Neural cell (in vitro differentiated cells): ENCODE measurements around the gene UNC5A. TPM values are rescaled to one million over a fixed set of nuclear protein-coding genes. Genes with fewer than 3 reads are reported as not detected.

Source experiments
- H2AFZ ChIP-seq: fragments of 200-600, 300-800 bp; sonication (generic), shearing (Covaris generic); 2 replicates; pipeline ENCODE4 v1.6.0; 2014; ENCODE audit warnings: low read depth, mild to moderate bottlenecking, antibody characterized with exemption, low read length, moderate library complexity
- H3F3A ChIP-seq: fragments of 200-600 bp; shearing (Covaris generic); 2 replicates; pipeline ENCODE4 v1.6.1; 2016; ENCODE audit warnings: mild to moderate bottlenecking, moderate library complexity, mixed read lengths, antibody characterized with exemption, low read length; ENCODE audit not compliant: insufficient read depth, poor library complexity, severe bottlenecking
- H3K27ac ChIP-seq: fragments of 200-600, 300-800 bp; sonication (generic), shearing (Covaris generic); 2 replicates; pipeline ENCODE4 v1.5.1; 2014; ENCODE audit warnings: mild to moderate bottlenecking, low read length, moderate library complexity
- H3K27me3 ChIP-seq: fragments of 300-800, 200-600 bp; sonication (generic), shearing (Covaris generic); 2 replicates; pipeline ENCODE4 v1.6.0; 2014; ENCODE audit warnings: mild to moderate bottlenecking, low read depth, low read length, moderate library complexity; ENCODE audit not compliant: insufficient read depth
- H3K36me3 ChIP-seq: fragments of 300-800, 200-600 bp; sonication (generic), shearing (Covaris generic); 2 replicates; pipeline ENCODE4 v1.5.1; 2014; ENCODE audit warnings: mild to moderate bottlenecking, antibody characterized with exemption, low read length, moderate library complexity; ENCODE audit not compliant: insufficient read depth
- H3K4me2 ChIP-seq: fragments of 300-800, 200-600 bp; sonication (generic), shearing (Covaris generic); 2 replicates; pipeline ENCODE4 v1.6.0; 2014; ENCODE audit warnings: mild to moderate bottlenecking, low read length
- H3K4me3 ChIP-seq: fragments of 300-800, 200-600 bp; sonication (generic), shearing (Covaris generic); 2 replicates; pipeline ENCODE4 v1.5.1; 2014; ENCODE audit warnings: mild to moderate bottlenecking, low read length, moderate library complexity
- H3K79me2 ChIP-seq: fragments of 200-600 bp; shearing (Covaris generic); replicated peaks from 2 replicates; pipeline ENCODE4 v1.6.0; 2014; ENCODE audit warnings: mild to moderate bottlenecking, low read length, moderate library complexity; ENCODE audit not compliant: insufficient read depth
- H3K9ac ChIP-seq: fragments of 300-800, 200-600 bp; sonication (generic), shearing (Covaris generic); 2 replicates; pipeline ENCODE4 v1.6.1; 2016; ENCODE audit warnings: mild to moderate bottlenecking, low read length, mixed read lengths
- H3K9me2 ChIP-seq: fragments of 200-600 bp; shearing (Covaris generic); 2 replicates; pipeline ENCODE4 v1.6.1; 2016; ENCODE audit warnings: mild to moderate bottlenecking, low read length, mixed read lengths; ENCODE audit not compliant: insufficient read depth
- H3K9me3 ChIP-seq: fragments of 200-600, 300-800 bp; sonication (generic), shearing (Covaris generic); 2 replicates; pipeline ENCODE4 v1.6.1; 2016; ENCODE audit warnings: mild to moderate bottlenecking, mixed run types, low read length, moderate library complexity, mixed read lengths
- H4K20me1 ChIP-seq: fragments of 200-600 bp; shearing (Covaris generic); 2 replicates; pipeline ENCODE4 v1.6.1; 2016; ENCODE audit warnings: mild to moderate bottlenecking, mixed run types; ENCODE audit not compliant: insufficient read depth
- CTCF ChIP-seq: fragments of 450-650 bp; IDR thresholded peaks from 2 replicates; pipeline ENCODE4 v1.5.1; 2014; ENCODE audit warnings: antibody characterized with exemption, mild to moderate bottlenecking, moderate library complexity; ENCODE audit not compliant: poor library complexity, severe bottlenecking
- EP300 ChIP-seq: fragments of 450-650 bp; conservative IDR thresholded peaks from 2 replicates; pipeline ENCODE4 v1.6.1; 2014; ENCODE audit warnings: antibody characterized with exemption, mild to moderate bottlenecking, moderate library complexity; ENCODE audit not compliant: poor library complexity, severe bottlenecking
- EZH2 ChIP-seq: fragments of 200-600, 300-800 bp; shearing (Covaris generic), sonication (generic); IDR thresholded peaks from 2 replicates; pipeline ENCODE4 v1.6.1; 2014; ENCODE audit warnings: antibody characterized with exemption, low read length, borderline replicate concordance, mild to moderate bottlenecking; ENCODE audit not compliant: insufficient read depth, poor library complexity, severe bottlenecking
- MXI1 ChIP-seq: fragments of 450-650 bp; conservative IDR thresholded peaks from 2 replicates; pipeline ENCODE4 v1.6.1; 2014; ENCODE audit warnings: antibody characterized with exemption, mild to moderate bottlenecking; ENCODE audit not compliant: poor library complexity, severe bottlenecking
- POLR2AphosphoS5 ChIP-seq: IDR thresholded peaks from 2 replicates; pipeline ENCODE4 v1.6.1; 2012
- RAD21 ChIP-seq: fragments of 450-650 bp; conservative IDR thresholded peaks from 2 replicates; pipeline ENCODE4 v1.6.1; 2014; ENCODE audit warnings: antibody characterized with exemption, mild to moderate bottlenecking, moderate library complexity
- REST ChIP-seq: IDR thresholded peaks from 2 replicates; pipeline ENCODE4 v1.6.1; 2012; ENCODE audit warnings: borderline replicate concordance
- SMC3 ChIP-seq: fragments of 450-650 bp; conservative IDR thresholded peaks from 2 replicates; pipeline ENCODE4 v1.6.1; 2014; ENCODE audit warnings: antibody characterized with exemption, mild to moderate bottlenecking, moderate library complexity; ENCODE audit not compliant: poor library complexity
- TAF1 ChIP-seq: IDR thresholded peaks from 2 replicates; pipeline ENCODE4 v1.6.1; 2012; ENCODE audit warnings: low read depth
- polyA plus RNA-seq: library from polyadenylated mRNA; depleted of rRNA; stranded (reverse); fragments of >200 nt; gene quantifications from 2 replicates; pipeline ENCODE4 v1.2.3, GENCODE V29; 2014

The UNC5A gene
- polyA plus RNA-seq, 1 donor from 2014 or later, result 2.7 TPM

- Histone ChIP-seq H3K79me2 (no peaks in the 10 kb centered on the region), H3F3A (no peaks in the 10 kb centered on the region), H3K27me3 (no peaks in the 10 kb centered on the region), H2AFZ (no peak overlapping the region), H3K9ac (peak overlapping the region; percentile 25), H3K9me2 (no peaks in the 10 kb centered on the region), H3K4me3 (no peak overlapping the region), H3K27ac (no peak overlapping the region), H4K20me1 (no peaks in the 10 kb centered on the region), H3K9me3 (no peaks in the 10 kb centered on the region), H3K4me2 (no peak overlapping the region), H3K36me3 (no peaks in the 10 kb centered on the region)
- no peak for TF ChIP-seq MXI1
- no peak for TF ChIP-seq REST
- no peak for TF ChIP-seq SMC3
- TF ChIP-seq RAD21, result no peak
- TF ChIP-seq CTCF, result no peak
- no peak for TF ChIP-seq POLR2AphosphoS5
- TF ChIP-seq EP300, result no peak
- no peak for TF ChIP-seq EZH2
- no peak for TF ChIP-seq TAF1
These were observed 41.7 kb downstream of the UNC5A start for GRCh38 chr5:176851871-176852658.

- Histone ChIP-seq H3K36me3 (no peaks in the 10 kb centered on the region), H3K79me2 (no peaks in the 10 kb centered on the region), H3K27me3 (no peaks in the 10 kb centered on the region), H3K27ac (peak overlapping the region; percentile 66), H3K4me2 (peak overlapping the region; percentile 61), H3K9ac (peak overlapping the region; percentile 60), H3K9me3 (no peaks in the 10 kb centered on the region), H2AFZ (peak overlapping the region; percentile 27), H3F3A (no peaks in the 10 kb centered on the region), H3K4me3 (peak overlapping the region; percentile 51), H4K20me1 (no peaks in the 10 kb centered on the region), H3K9me2 (no peaks in the 10 kb centered on the region)
- TF ChIP-seq RAD21, result no peak
- TF ChIP-seq SMC3, result peak; percentile 17
- peak; percentile 16 for TF ChIP-seq REST
- no peak for TF ChIP-seq MXI1
- no peak for TF ChIP-seq EZH2
- no peak for TF ChIP-seq TAF1
- no peak for TF ChIP-seq CTCF
- TF ChIP-seq POLR2AphosphoS5, result peak; percentile 52
- TF ChIP-seq EP300, result no peak
These were observed 42.9 kb downstream of the UNC5A start for GRCh38 chr5:176853151-176853778.
